Endothelial cell of umbilical vein (primary cell): Measurements from ENCODE around the gene CORO7. TPM values are rescaled to one million over a fixed set of nuclear protein-coding genes. Genes with fewer than 3 reads are reported as not detected.
"Not testable (repeated sequence)": the region's sequence is repeated elsewhere in the genome, so short reads cannot be mapped to it uniquely, and the experiment has no call there.

Source experiments
- BruUV-seq: library from RNA; stranded (reverse); fragments of 400-500 nt; replicated peaks from 2 replicates; lab custom pipeline; 2021; lab: Mats Ljungman, UMichigan
- CTCF ChIA-PET: fragments of 300-600, 350-600 bp; sonication (Branson Sonifier 250); formaldehyde crosslinking; loops from one replicate; lab custom pipeline; 2021; ENCODE audit warnings: antibody characterized with exemption, inconsistent platforms; lab: Charles Lee
- POLR2A ChIA-PET: fragments of 300-600, 350-600 bp; sonication (Branson Sonifier 250); formaldehyde crosslinking; loops from one replicate; lab custom pipeline; 2021; ENCODE audit warnings: antibody characterized with exemption, inconsistent platforms; lab: Charles Lee
- DNase-seq: peaks from one replicate; pipeline ENCODE4 v3.0.0-alpha.2; 2011; ENCODE audit warnings: low read depth, low spot score
- FAIRE-seq: peaks from 2 replicates; lab custom pipeline; 2011; peaks lifted over from hg19 to GRCh38; lab: Jason Lieb, UNC
- H2AFZ ChIP-seq: 2 replicates; pipeline ENCODE4 v1.6.0; 2012; ENCODE audit warnings: low read depth, low read length, control low read depth, inconsistent platforms
- H3K27ac ChIP-seq: 2 replicates; pipeline ENCODE4 v1.5.1; 2011; ENCODE audit warnings: low read depth, mild to moderate bottlenecking, control low read depth, low read length, moderate library complexity; ENCODE audit not compliant: insufficient read depth
- H3K27me3 ChIP-seq, 2 experiments: 2 replicates each; pipeline versions ENCODE4 v1.6.0 to v1.6.1; 2011; ENCODE audit warnings: low read length in 2 of 2, mixed read lengths in 1 of 2; ENCODE audit not compliant: control insufficient read depth in 2 of 2, insufficient read depth in 2 of 2
- H3K36me3 ChIP-seq, 2 experiments: 2 replicates in 1 of 2; 3 replicates in 1 of 2; pipeline ENCODE4 v1.5.1; 2011; ENCODE audit warnings: low read length in 2 of 2, mild to moderate bottlenecking in 1 of 2, moderate library complexity in 1 of 2; ENCODE audit not compliant: control insufficient read depth in 2 of 2, insufficient read depth in 2 of 2; ENCODE audit errors: extremely low read depth in 1 of 2
- H3K4me1 ChIP-seq: 3 replicates; pipeline ENCODE4 v1.5.1; 2011; ENCODE audit warnings: mild to moderate bottlenecking, low read length; ENCODE audit not compliant: control insufficient read depth, insufficient read depth; ENCODE audit errors: extremely low read depth
- H3K4me2 ChIP-seq: 2 replicates; pipeline ENCODE4 v1.6.1; 2011; ENCODE audit warnings: low read length, control low read depth, mixed read lengths; ENCODE audit not compliant: insufficient read depth
- H3K4me3 ChIP-seq, 3 experiments: fragments of 200-600 bp in 1 of 3; sonication (generic), shearing (Covaris generic) in 1 of 3; replicated peaks in 1 of 3; 2 replicates each; pipeline ENCODE4 v1.5.1; 2011 to 2016; ENCODE audit warnings: control low read depth in 3 of 3, low read length in 3 of 3, mild to moderate bottlenecking in 2 of 3, inconsistent platforms in 1 of 3, low read depth in 1 of 3, moderate library complexity in 1 of 3; ENCODE audit not compliant: insufficient read depth in 1 of 3
- H3K79me2 ChIP-seq: 2 replicates; pipeline ENCODE4 v1.6.0; 2012; ENCODE audit warnings: low read length, inconsistent platforms; ENCODE audit not compliant: control insufficient read depth, insufficient read depth
- H3K9ac ChIP-seq: replicated peaks from 2 replicates; pipeline ENCODE3; 2011; ENCODE audit warnings: low read length, control low read depth; ENCODE audit not compliant: insufficient read depth; ENCODE audit errors: extremely low read depth
- H3K9me1 ChIP-seq: replicated peaks from 3 replicates; pipeline ENCODE4 v1.6.0; 2011; ENCODE audit warnings: mild to moderate bottlenecking, low read length; ENCODE audit not compliant: control insufficient read depth, insufficient read depth; ENCODE audit errors: extremely low read depth
- H3K9me3 ChIP-seq: replicated peaks from 2 replicates; pipeline ENCODE4 v1.5.1; 2012; ENCODE audit warnings: low read length, inconsistent platforms; ENCODE audit not compliant: control insufficient read depth, insufficient read depth
- H4K20me1 ChIP-seq: replicated peaks from 2 replicates; pipeline ENCODE3; 2011; ENCODE audit warnings: mild to moderate bottlenecking, low read length; ENCODE audit not compliant: control insufficient read depth, insufficient read depth; ENCODE audit errors: extremely low read depth
- EZH2 ChIP-seq: IDR thresholded peaks from 2 replicates; pipeline ENCODE4 v1.6.1; 2012; ENCODE audit warnings: borderline replicate concordance, low read depth, mild to moderate bottlenecking, moderate library complexity, low read length, inconsistent platforms; ENCODE audit not compliant: severe bottlenecking
- FOS ChIP-seq: IDR thresholded peaks from 2 replicates; pipeline ENCODE4 v1.6.1; 2011; ENCODE audit warnings: mild to moderate bottlenecking, low read length, moderate library complexity, borderline replicate concordance; ENCODE audit not compliant: insufficient read depth
- GATA2 ChIP-seq: IDR thresholded peaks from 2 replicates; pipeline ENCODE4 v1.7.0; 2011; ENCODE audit warnings: low read depth, mild to moderate bottlenecking, moderate library complexity, mixed read lengths, low read length; ENCODE audit not compliant: insufficient read length, insufficient read depth
- JUN ChIP-seq: IDR thresholded peaks from 2 replicates; pipeline ENCODE4 v1.6.1; 2011; ENCODE audit warnings: borderline replicate concordance, low read depth; ENCODE audit not compliant: insufficient read length, insufficient read depth
- MYC ChIP-seq: IDR thresholded peaks from one replicate; pipeline ENCODE4 v1.6.1; 2011; ENCODE audit warnings: mild to moderate bottlenecking, low read depth, low read length
- POLR2A ChIP-seq: IDR thresholded peaks from 2 replicates; pipeline ENCODE4 v1.6.1; 2012; ENCODE audit warnings: low read depth, mild to moderate bottlenecking, control low read depth, low read length
- POLR2AphosphoS5 ChIP-seq: IDR thresholded peaks from 2 replicates; pipeline ENCODE4 v1.6.1; 2012; ENCODE audit warnings: low read depth, mild to moderate bottlenecking, control low read depth, low read length, moderate library complexity; ENCODE audit not compliant: insufficient read depth
- dilution Hi-C: fragments of 300-500 bp; cut with MboI; formaldehyde crosslinking; loops from one replicate; pipeline ENCODE4 v1.15.0; 2019; ENCODE audit warnings: low sequenced_read_pairs; ENCODE audit not compliant: extremely low pct_ligation_motif_present
- intact Hi-C: fragments of 100-400 bp; cut with micrococcal nuclease; formaldehyde crosslinking; loops from one replicate; pipeline ENCODE4 v1.10.0; 2022
- polyA plus RNA-seq, 4 experiments: library from polyadenylated mRNA; depleted of rRNA in 3 of 4; stranded (reverse) in 3 of 4; unstranded in 1 of 4; fragments of >200 nt; gene quantifications; 2 replicates each; pipeline versions ENCODE4 v1.2.1 to v1.2.3, GENCODE V29; 2011 to 2012; ENCODE audit warnings: missing spikeins in 1 of 4
- total RNA-seq: library from RNA; stranded (reverse); gene quantifications from 2 replicates; pipeline ENCODE4 v1.2.3, GENCODE V29; 2021
- TF ChIP-seq, protein P1 (sequence below): IDR thresholded peaks from 2 replicates; pipeline ENCODE4 v1.6.1; 2011; ENCODE audit not compliant: insufficient read depth, insufficient read length
- TF ChIP-seq, protein P2 (sequence below), 2 donors: IDR thresholded peaks; 1 replicate in 1 of 2; 2 replicates in 1 of 2; pipeline ENCODE4 v1.5.1; 2011; ENCODE audit warnings: low read length in 2 of 2, mild to moderate bottlenecking in 2 of 2, moderate library complexity in 2 of 2, control low read depth in 1 of 2, inconsistent platforms in 1 of 2, low read depth in 1 of 2; ENCODE audit not compliant: insufficient read depth in 1 of 2; ENCODE audit errors: extremely low read depth in 1 of 2

Gene CORO7
- total and polyA plus RNA-seq, 2 donors (not counting 3 experiments of a cell fraction or from before 2014, with no cell fraction given) = 42.5 to 72.3 TPM

- Histone ChIP-seq H3K4me1 (no peaks in the 10 kb centered on the region), H3K9ac (no peak overlapping the region), H3K4me2 (no peak overlapping the region), H3K4me3 (no peak overlapping the region), H3K27ac (no peak overlapping the region), H2AFZ (no peak overlapping the region), H3K9me1 (no peaks in the 10 kb centered on the region), H3K36me3 (peaks cover 0 to 14% of the 10 kb centered on the region in 2 experiments), H3K79me2 (no peaks in the 10 kb centered on the region), H3K27me3 (no peaks in the 10 kb centered on the region), H4K20me1 (no peaks in the 10 kb centered on the region), H3K9me3 (no peaks in the 10 kb centered on the region)
- DNase-seq (no peak), FAIRE-seq (no peak)
- ChIA-PET POLR2A (no interaction called here), CTCF (interaction anchor here (1.0 to 7.5 kb wide), 6 partner anchors 8 to 44 kb away, joined by 3 to 63 read pairs (median 4); partner anchors contain the start of gene PAM16)
- no TSS peak for BruUV-seq
- no peak for TF ChIP-seq FOS
- TF ChIP-seq MYC = no peak
- no peak for TF ChIP-seq POLR2AphosphoS5
- TF ChIP-seq, protein P1, sequence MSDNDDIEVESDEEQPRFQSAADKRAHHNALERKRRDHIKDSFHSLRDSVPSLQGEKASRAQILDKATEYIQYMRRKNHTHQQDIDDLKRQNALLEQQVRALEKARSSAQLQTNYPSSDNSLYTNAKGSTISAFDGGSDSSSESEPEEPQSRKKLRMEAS = no peak
- no peak for TF ChIP-seq GATA2
- no peak for TF ChIP-seq JUN
- TF ChIP-seq POLR2A = no peak
- no peak for TF ChIP-seq EZH2
- TF ChIP-seq, protein P2, sequence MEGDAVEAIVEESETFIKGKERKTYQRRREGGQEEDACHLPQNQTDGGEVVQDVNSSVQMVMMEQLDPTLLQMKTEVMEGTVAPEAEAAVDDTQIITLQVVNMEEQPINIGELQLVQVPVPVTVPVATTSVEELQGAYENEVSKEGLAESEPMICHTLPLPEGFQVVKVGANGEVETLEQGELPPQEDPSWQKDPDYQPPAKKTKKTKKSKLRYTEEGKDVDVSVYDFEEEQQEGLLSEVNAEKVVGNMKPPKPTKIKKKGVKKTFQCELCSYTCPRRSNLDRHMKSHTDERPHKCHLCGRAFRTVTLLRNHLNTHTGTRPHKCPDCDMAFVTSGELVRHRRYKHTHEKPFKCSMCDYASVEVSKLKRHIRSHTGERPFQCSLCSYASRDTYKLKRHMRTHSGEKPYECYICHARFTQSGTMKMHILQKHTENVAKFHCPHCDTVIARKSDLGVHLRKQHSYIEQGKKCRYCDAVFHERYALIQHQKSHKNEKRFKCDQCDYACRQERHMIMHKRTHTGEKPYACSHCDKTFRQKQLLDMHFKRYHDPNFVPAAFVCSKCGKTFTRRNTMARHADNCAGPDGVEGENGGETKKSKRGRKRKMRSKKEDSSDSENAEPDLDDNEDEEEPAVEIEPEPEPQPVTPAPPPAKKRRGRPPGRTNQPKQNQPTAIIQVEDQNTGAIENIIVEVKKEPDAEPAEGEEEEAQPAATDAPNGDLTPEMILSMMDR (IDR thresholded peaks at IDR 0.05; ENCODE audit: extremely low read depth in 1 of 2, insufficient read depth in 1 of 2, low read depth in 1 of 2, low read length in 2 of 2) = no peak
- intact Hi-C loops = no loop called here
- dilution Hi-C loops = no loop called here
These were observed 21.2 kb downstream of the CORO7 start for GRCh38 chr16:4395055-4395726.

DNA sequence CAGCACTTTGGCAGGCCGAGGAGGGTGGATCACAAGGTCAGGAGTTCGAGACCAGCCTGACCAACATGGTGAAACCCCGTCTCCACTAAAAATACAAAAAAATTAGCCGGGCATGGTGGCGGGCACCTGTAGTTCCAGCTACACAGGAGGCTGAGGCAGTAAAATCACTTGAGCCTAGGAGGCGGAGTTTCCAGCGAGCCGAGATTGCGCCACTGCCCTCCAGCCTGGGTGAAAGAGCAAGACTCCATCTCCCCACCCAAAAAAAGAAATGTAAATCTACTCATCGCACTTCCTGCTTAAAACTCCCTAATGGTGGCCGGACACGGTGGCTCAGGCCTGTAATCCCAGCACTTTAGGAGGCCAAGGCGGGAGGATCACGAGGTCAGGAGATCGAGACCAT is 22.5 kb downstream of the CORO7 start:
- H3K9ac ChIP-seq, dilution Hi-C loops, FAIRE-seq, POLR2A ChIA-PET, H3K4me1 ChIP-seq, H3K27me3 ChIP-seq, H3K9me3 ChIP-seq, H3K79me2 ChIP-seq, H3K27ac ChIP-seq, H3K9me1 ChIP-seq, H3K4me3 ChIP-seq, H4K20me1 ChIP-seq, BruUV-seq, intact Hi-C loops, H2AFZ ChIP-seq, DNase-seq, H3K4me2 ChIP-seq: not testable (repeated sequence)
- H3K36me3 ChIP-seq = peaks cover 0 to 18% of the 10 kb centered on the region in 2 experiments
- CTCF ChIA-PET = interaction anchor here (0.8 to 7.5 kb wide), 4 partner anchors 9 to 193 kb away, joined by 3 to 63 read pairs (median 5); partner anchors contain the start of gene PAM16
